ENCODE results near the gene NPAS1. TPM values are rescaled to one million over a fixed set of nuclear protein-coding genes. Genes with fewer than 3 reads are reported as not detected.

Gene NPAS1
- total RNA-seq, 3 donors from 2014 or later (not counting 1 experiment from before 2014, with no cell fraction given): 0.64 to 0.65 TPM; not detected in 1

DNA sequence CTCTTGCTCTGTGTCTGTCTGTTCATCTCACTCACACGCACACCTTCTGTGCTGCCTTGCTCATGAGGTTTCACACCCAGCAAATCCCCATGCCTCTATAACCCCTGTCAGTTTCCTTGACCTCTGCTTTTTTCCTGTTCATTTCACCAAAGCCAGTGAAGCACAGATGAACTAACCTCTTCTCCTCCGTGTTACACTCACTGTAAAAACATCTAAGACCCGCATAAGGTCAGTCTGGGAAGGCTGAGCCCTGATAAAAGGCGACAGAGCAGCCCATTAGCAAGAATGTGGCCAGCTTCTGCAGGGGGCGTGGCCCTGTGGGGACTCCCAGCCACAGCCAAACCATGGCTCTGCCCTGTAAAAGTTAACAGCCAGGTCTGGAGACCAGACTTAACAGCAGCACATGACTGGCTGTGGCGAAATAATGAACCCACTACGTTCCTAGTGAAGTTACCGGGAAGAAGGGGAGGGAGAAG lies 42.8 kb upstream of the NPAS1 start:
- TF ChIP-seq, protein P1, sequence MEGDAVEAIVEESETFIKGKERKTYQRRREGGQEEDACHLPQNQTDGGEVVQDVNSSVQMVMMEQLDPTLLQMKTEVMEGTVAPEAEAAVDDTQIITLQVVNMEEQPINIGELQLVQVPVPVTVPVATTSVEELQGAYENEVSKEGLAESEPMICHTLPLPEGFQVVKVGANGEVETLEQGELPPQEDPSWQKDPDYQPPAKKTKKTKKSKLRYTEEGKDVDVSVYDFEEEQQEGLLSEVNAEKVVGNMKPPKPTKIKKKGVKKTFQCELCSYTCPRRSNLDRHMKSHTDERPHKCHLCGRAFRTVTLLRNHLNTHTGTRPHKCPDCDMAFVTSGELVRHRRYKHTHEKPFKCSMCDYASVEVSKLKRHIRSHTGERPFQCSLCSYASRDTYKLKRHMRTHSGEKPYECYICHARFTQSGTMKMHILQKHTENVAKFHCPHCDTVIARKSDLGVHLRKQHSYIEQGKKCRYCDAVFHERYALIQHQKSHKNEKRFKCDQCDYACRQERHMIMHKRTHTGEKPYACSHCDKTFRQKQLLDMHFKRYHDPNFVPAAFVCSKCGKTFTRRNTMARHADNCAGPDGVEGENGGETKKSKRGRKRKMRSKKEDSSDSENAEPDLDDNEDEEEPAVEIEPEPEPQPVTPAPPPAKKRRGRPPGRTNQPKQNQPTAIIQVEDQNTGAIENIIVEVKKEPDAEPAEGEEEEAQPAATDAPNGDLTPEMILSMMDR (IDR thresholded peaks at IDR 0.05): no peak
- Histone ChIP-seq H3K4me3 (ENCODE audit: low read length) (no peak overlapping the region), H3K27me3 (ENCODE audit: control insufficient read depth, insufficient read depth, low read length) (no peaks in the 10 kb centered on the region), H3K9me3 (ENCODE audit: control insufficient read depth, insufficient read depth, low read length) (no peaks in the 10 kb centered on the region), H3K27ac (ENCODE audit: low read length) (no peak overlapping the region), H3K4me1 (ENCODE audit: control insufficient read depth, insufficient read depth, low read length) (peaks cover 58% of the 10 kb centered on the region), H3K36me3 (ENCODE audit: control insufficient read depth, insufficient read depth, low read length) (no peaks in the 10 kb centered on the region)
- H3K36me3 Mint-ChIP-seq: no peaks in the 10 kb centered on the region
- H3K27ac Mint-ChIP-seq: peak overlapping the region; percentile 68 to 89
- 49% methylated on average over 8 of the region's 8 CpGs for WGBS (ENCODE audit: insufficient coverage)
- no peak for DNase-seq
- H3K9me3 Mint-ChIP-seq: no peaks in the 10 kb centered on the region
- H3K27me3 Mint-ChIP-seq (ENCODE audit: low read depth in 2 of 2): no peaks in the 10 kb centered on the region
- H3K4me1 Mint-ChIP-seq: peaks cover 55 to 57% of the 10 kb centered on the region in 2 donors
- peak; percentile 55 to 71 (median 58) for ATAC-seq
- H3K4me3 Mint-ChIP-seq: peak overlapping the region; percentile 33
- intact Hi-C loops (cut with micrococcal nuclease): loop anchor here (5.0 kb wide), 2 partner anchors 40 to 115 kb away; partner anchors contain the start of gene ARHGAP35

DNA sequence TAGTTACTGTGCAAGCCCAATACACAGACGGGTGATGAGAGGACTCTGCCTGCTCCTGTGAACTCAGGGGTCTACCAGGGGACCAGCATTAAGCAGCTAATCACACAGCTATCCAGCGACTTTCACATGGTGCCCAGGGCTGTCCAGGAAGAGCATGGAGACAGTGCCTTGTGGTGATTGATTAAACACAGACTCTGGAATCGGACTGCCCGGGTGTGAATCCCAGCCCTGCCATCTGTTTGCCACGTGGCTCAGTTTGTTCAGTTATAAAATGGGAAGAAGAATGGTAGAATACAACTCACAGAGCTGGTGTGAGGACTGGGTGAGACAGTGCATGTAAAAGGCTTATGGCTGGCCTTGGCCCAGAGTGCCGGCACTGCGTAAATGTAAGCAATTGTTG lies 42.1 kb upstream of the NPAS1 start:
- H3K27ac Mint-ChIP-seq: peak overlapping the region; percentile 68 to 89
- H3K27me3 Mint-ChIP-seq (ENCODE audit: low read depth in 2 of 2): no peaks in the 10 kb centered on the region
- H3K4me1 ChIP-seq (ENCODE audit: control insufficient read depth, insufficient read depth, low read length): peaks cover 59% of the 10 kb centered on the region
- intact Hi-C loops (cut with micrococcal nuclease): loop anchor here (5.0 kb wide), 2 partner anchors 40 to 115 kb away; partner anchors contain the start of gene ARHGAP35
- H3K9me3 ChIP-seq (ENCODE audit: control insufficient read depth, insufficient read depth, low read length): no peaks in the 10 kb centered on the region
- H3K4me3 Mint-ChIP-seq: peak overlapping the region; percentile 65
- no peak overlapping the region for H3K27ac ChIP-seq (ENCODE audit: low read length)
- 92% methylated on average over 7 of the region's 7 CpGs for WGBS (ENCODE audit: insufficient coverage)
- TF ChIP-seq, protein P1 (IDR thresholded peaks at IDR 0.05): no peak
- H3K36me3 ChIP-seq (ENCODE audit: control insufficient read depth, insufficient read depth, low read length): no peaks in the 10 kb centered on the region
- H3K36me3 Mint-ChIP-seq: no peaks in the 10 kb centered on the region
- no peaks in the 10 kb centered on the region for H3K9me3 Mint-ChIP-seq
- H3K4me1 Mint-ChIP-seq: peaks cover 55 to 57% of the 10 kb centered on the region in 2 donors
- no peak for DNase-seq
- peak; percentile 10 to 14 (median 14) for ATAC-seq
- H3K4me3 ChIP-seq (ENCODE audit: low read length): no peak overlapping the region
- H3K27me3 ChIP-seq (ENCODE audit: control insufficient read depth, insufficient read depth, low read length): no peaks in the 10 kb centered on the region

DNA sequence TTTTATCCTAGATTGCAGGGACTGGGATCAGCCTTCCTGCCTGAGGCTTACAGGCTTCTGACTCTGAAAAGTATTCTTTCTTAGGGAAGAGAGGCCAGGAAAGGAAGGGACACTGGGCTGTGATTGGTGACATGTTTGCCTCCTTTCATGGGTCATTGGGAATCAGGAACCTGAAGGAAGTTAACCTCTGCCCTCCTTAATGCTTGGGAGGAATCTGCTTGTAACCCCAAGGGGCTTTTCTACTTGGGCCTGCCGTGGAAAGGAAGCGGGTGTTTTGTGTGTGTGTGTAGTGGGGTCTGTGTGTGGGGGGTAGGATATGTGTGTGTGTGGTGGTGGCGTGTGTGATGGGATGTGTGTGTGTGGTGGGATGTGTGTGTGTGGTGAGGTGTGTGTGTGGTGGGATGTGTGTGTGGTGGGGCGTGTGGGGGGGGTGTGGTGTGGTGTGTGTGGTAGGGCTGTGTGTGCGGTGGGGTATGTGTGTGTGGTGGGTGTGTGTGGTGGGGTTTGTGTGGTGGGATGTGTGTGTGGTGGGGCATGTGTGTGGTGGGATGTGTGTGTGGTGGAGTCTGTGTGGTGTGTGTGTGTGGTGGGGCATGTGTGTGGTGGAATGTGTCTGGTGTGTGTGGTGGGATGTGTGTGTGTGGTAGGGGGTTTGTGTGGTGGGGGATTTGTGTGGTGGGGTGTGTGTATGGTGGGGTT lies 41.3 kb upstream of the NPAS1 start:
- no peaks in the 10 kb centered on the region for H3K9me3 Mint-ChIP-seq
- Histone ChIP-seq H3K4me3 (ENCODE audit: low read length) (no peak overlapping the region), H3K27ac (ENCODE audit: low read length) (no peak overlapping the region), H3K4me1 (ENCODE audit: control insufficient read depth, insufficient read depth, low read length) (peaks cover 59% of the 10 kb centered on the region), H3K27me3 (ENCODE audit: control insufficient read depth, insufficient read depth, low read length) (no peaks in the 10 kb centered on the region), H3K9me3 (ENCODE audit: control insufficient read depth, insufficient read depth, low read length) (no peaks in the 10 kb centered on the region), H3K36me3 (ENCODE audit: control insufficient read depth, insufficient read depth, low read length) (no peaks in the 10 kb centered on the region)
- TF ChIP-seq, protein P1 (IDR thresholded peaks at IDR 0.05): no peak
- peak overlapping the region; percentile 65 for H3K4me3 Mint-ChIP-seq
- H3K27me3 Mint-ChIP-seq (ENCODE audit: low read depth in 2 of 2): no peaks in the 10 kb centered on the region
- ATAC-seq: peak; percentile 32 to 45 (median 37)
- peak overlapping the region; percentile 68 to 89 for H3K27ac Mint-ChIP-seq
- H3K4me1 Mint-ChIP-seq: peaks cover 55 to 57% of the 10 kb centered on the region in 2 donors
- intact Hi-C loops (cut with micrococcal nuclease): loop anchor here (5.0 kb wide), 2 partner anchors 41 to 116 kb away; partner anchors contain the start of gene ARHGAP35
- no peaks in the 10 kb centered on the region for H3K36me3 Mint-ChIP-seq
- 46% methylated on average over 5 of the region's 5 CpGs for WGBS (ENCODE audit: insufficient coverage)
- DNase-seq: no peak
